Glutamatergic neuron (in vitro differentiated cells): ENCODE measurements around the gene TRIM8. TPM values are rescaled to one million over a fixed set of nuclear protein-coding genes. Genes with fewer than 3 reads are reported as not detected.
A peak's percentile ranks its signal among the peaks of the same experiment; 100 is the strongest.

Experiments used
- DNase-seq: peaks from one replicate; pipeline ENCODE4 v3.0.0; 2022
- H3K27ac Mint-ChIP-seq: one replicate; pipeline ENCODE4 v1.8.0; 2020; ENCODE audit warnings: mild to moderate bottlenecking, mixed read lengths, inconsistent platforms; ENCODE audit not compliant: unreplicated experiment
- H3K27me3 Mint-ChIP-seq: one replicate; pipeline ENCODE4 v1.8.0; 2020; ENCODE audit warnings: mild to moderate bottlenecking, moderate library complexity, mixed read lengths, inconsistent platforms; ENCODE audit not compliant: unreplicated experiment
- H3K36me3 Mint-ChIP-seq: one replicate; pipeline ENCODE4 v1.8.0; 2020; ENCODE audit warnings: mild to moderate bottlenecking, mixed read lengths, inconsistent platforms; ENCODE audit not compliant: unreplicated experiment
- H3K4me1 Mint-ChIP-seq: one replicate; pipeline ENCODE4 v1.8.0; 2020; ENCODE audit warnings: mild to moderate bottlenecking, low read depth, mixed read lengths, inconsistent platforms; ENCODE audit not compliant: unreplicated experiment
- H3K4me3 Mint-ChIP-seq: one replicate; pipeline ENCODE4 v1.8.0; 2020; ENCODE audit warnings: mild to moderate bottlenecking, mixed read lengths, inconsistent platforms; ENCODE audit not compliant: unreplicated experiment
- H3K9me3 Mint-ChIP-seq: one replicate; pipeline ENCODE4 v1.8.0; 2020; ENCODE audit warnings: mild to moderate bottlenecking, moderate library complexity, mixed read lengths, inconsistent platforms; ENCODE audit not compliant: unreplicated experiment
- CTCF ChIP-seq: fragments of 200-600 bp; sonication (generic); IDR thresholded peaks from one replicate; pipeline ENCODE4 v1.5.0; 2021; ENCODE audit not compliant: partially characterized antibody, unreplicated experiment
- total RNA-seq: library from RNA; stranded (reverse); fragmentation: NEBNext Ultra II Directional; extraction: Animal tissue kit (Norgen Biotek cat#: 25700); gene quantifications from one replicate; pipeline ENCODE4 v1.2.1, GENCODE V29; 2021; ENCODE audit not compliant: unreplicated experiment

Gene TRIM8
- total RNA-seq, 1 donor from 2014 or later = 74.8 TPM

- TF ChIP-seq CTCF = peak; percentile 10
- Mint-ChIP-seq H3K27me3 (no peaks in the 10 kb centered on the region), H3K9me3 (peaks cover 7% of the 10 kb centered on the region), H3K4me1 (peaks cover 6% of the 10 kb centered on the region), H3K36me3 (no peaks in the 10 kb centered on the region), H3K27ac (no peak overlapping the region), H3K4me3 (no peak overlapping the region)
- no peak for DNase-seq
Measured at GRCh38 chr10:102608487-102608886, 35.8 kb upstream of the TRIM8 start.

GRCh38 chr10:102610441-102610887 lies 33.8 kb upstream of the TRIM8 start:
- Mint-ChIP-seq H3K27ac (no peak overlapping the region), H3K27me3 (no peaks in the 10 kb centered on the region), H3K4me1 (peaks cover 10% of the 10 kb centered on the region), H3K9me3 (peaks cover 5% of the 10 kb centered on the region), H3K36me3 (no peaks in the 10 kb centered on the region), H3K4me3 (no peak overlapping the region)
- TF ChIP-seq CTCF = no peak
- DNase-seq = no peak

- no peak for DNase-seq
- peaks cover 4% of the 10 kb centered on the region for H3K9me3 Mint-ChIP-seq
- TF ChIP-seq CTCF = no peak
- peaks cover 13% of the 10 kb centered on the region for H3K4me1 Mint-ChIP-seq
- no peaks in the 10 kb centered on the region for H3K36me3 Mint-ChIP-seq
- no peaks in the 10 kb centered on the region for H3K27me3 Mint-ChIP-seq
- H3K4me3 Mint-ChIP-seq = no peak overlapping the region
- H3K27ac Mint-ChIP-seq = no peak overlapping the region
Measured at GRCh38 chr10:102611514-102612087, 32.7 kb upstream of the TRIM8 start.

GRCh38 chr10:102612964-102613275 lies 31.4 kb upstream of the TRIM8 start:
- Mint-ChIP-seq H3K4me3 (no peak overlapping the region), H3K27me3 (no peaks in the 10 kb centered on the region)

More at GRCh38 chr10:102612964-102613275, 31.4 kb upstream of the TRIM8 start:
- peaks cover 13% of the 10 kb centered on the region for H3K4me1 Mint-ChIP-seq
- H3K9me3 Mint-ChIP-seq = peaks cover 2% of the 10 kb centered on the region
- no peak for DNase-seq
- no peak overlapping the region for H3K27ac Mint-ChIP-seq
- TF ChIP-seq CTCF = no peak
- H3K36me3 Mint-ChIP-seq = no peaks in the 10 kb centered on the region
